A673 (cell line): Measurements from ENCODE around the gene FAM120A. TPM values are rescaled to one million over a fixed set of nuclear protein-coding genes. Genes with fewer than 3 reads are reported as not detected.
A peak's percentile ranks its signal among the peaks of the same experiment; 100 is the strongest.

ENCODE experiments used
- BruUV-seq: library from RNA; stranded (reverse); fragments of 400-500 nt; replicated peaks from 2 replicates; lab custom pipeline; 2021; lab: Mats Ljungman, UMichigan
- CTCF ChIA-PET: fragments of 300-600 bp; sonication (Branson Sonifier 250); formaldehyde crosslinking; loops from one replicate; lab custom pipeline; 2022; ENCODE audit warnings: antibody characterized with exemption; lab: Charles Lee
- POLR2A ChIA-PET: fragments of 300-600 bp; sonication (Branson Sonifier 250); formaldehyde crosslinking; loops from one replicate; lab custom pipeline; 2022; ENCODE audit warnings: antibody characterized with exemption; ENCODE audit not compliant: low non-redundant PET; lab: Charles Lee
- DNase-seq: peaks from one replicate; pipeline ENCODE4 v3.0.0-alpha.2; 2015; ENCODE audit warnings: low spot score
- H3K27ac ChIP-seq: fragments of 200-600 bp; sonication (generic); 2 replicates; pipeline ENCODE4 v1.5.1; 2016; ENCODE audit warnings: mixed run types, low read depth, mild to moderate bottlenecking, mixed read lengths, antibody characterized with exemption, low read length; ENCODE audit not compliant: poor library complexity, severe bottlenecking
- H3K27me3 ChIP-seq: fragments of 200-600 bp; sonication (generic); replicated peaks from 2 replicates; pipeline ENCODE4 v1.6.1; 2017; ENCODE audit warnings: mixed run types, low read depth, mild to moderate bottlenecking, mixed read lengths, antibody characterized with exemption, low read length; ENCODE audit not compliant: insufficient read depth, poor library complexity
- H3K36me3 ChIP-seq: fragments of 200-600 bp; sonication (generic); 2 replicates; pipeline ENCODE4 v1.6.1; 2016; ENCODE audit warnings: mixed run types, mild to moderate bottlenecking, mixed read lengths, antibody characterized with exemption, low read length; ENCODE audit not compliant: insufficient read depth, poor library complexity, severe bottlenecking
- H3K4me1 ChIP-seq: fragments of 200-600 bp; sonication (generic); 2 replicates; pipeline ENCODE4 v1.6.1; 2017; ENCODE audit warnings: mixed run types, mild to moderate bottlenecking, mixed read lengths, antibody characterized with exemption, low read length; ENCODE audit not compliant: insufficient read depth, poor library complexity, severe bottlenecking
- H3K4me3 ChIP-seq: fragments of 200-600 bp; sonication (generic); 2 replicates; pipeline ENCODE4 v1.5.1; 2016; ENCODE audit warnings: low read depth, mixed run types, mild to moderate bottlenecking, mixed read lengths, low read length; ENCODE audit not compliant: poor library complexity, severe bottlenecking
- H3K9me3 ChIP-seq: fragments of 200-600 bp; sonication (generic); 2 replicates; pipeline ENCODE4 v1.6.1; 2016; ENCODE audit warnings: mixed run types, low read depth, mild to moderate bottlenecking, mixed read lengths, antibody characterized with exemption, low read length; ENCODE audit not compliant: poor library complexity, severe bottlenecking
- EZH2 ChIP-seq: fragments of 200-600 bp; sonication (generic); IDR thresholded peaks from 2 replicates; pipeline ENCODE4 v1.6.1; 2017; ENCODE audit warnings: borderline replicate concordance, low read depth, mild to moderate bottlenecking, mixed read lengths, antibody characterized with exemption, low read length; ENCODE audit not compliant: poor library complexity, severe bottlenecking
- intact Hi-C: fragments of 100-400 bp; cut with micrococcal nuclease; formaldehyde crosslinking; loops from one replicate; pipeline ENCODE4 v1.10.0; 2022; ENCODE audit not compliant: unreplicated experiment
- total RNA-seq: library from RNA; stranded (reverse); gene quantifications from 2 replicates; pipeline ENCODE4 v1.2.3, GENCODE V29; 2021
- TF ChIP-seq, protein P1 (sequence below): fragments of 300-800, 200-600 bp; sonication (generic); conservative IDR thresholded peaks from 2 replicates; pipeline ENCODE4 v1.5.1; 2017; ENCODE audit warnings: low read depth, mild to moderate bottlenecking, antibody characterized with exemption, low read length, moderate library complexity, mixed read lengths

FAM120A gene
- total RNA-seq, 1 experiment from 2014 or later = 91.0 TPM

DNA sequence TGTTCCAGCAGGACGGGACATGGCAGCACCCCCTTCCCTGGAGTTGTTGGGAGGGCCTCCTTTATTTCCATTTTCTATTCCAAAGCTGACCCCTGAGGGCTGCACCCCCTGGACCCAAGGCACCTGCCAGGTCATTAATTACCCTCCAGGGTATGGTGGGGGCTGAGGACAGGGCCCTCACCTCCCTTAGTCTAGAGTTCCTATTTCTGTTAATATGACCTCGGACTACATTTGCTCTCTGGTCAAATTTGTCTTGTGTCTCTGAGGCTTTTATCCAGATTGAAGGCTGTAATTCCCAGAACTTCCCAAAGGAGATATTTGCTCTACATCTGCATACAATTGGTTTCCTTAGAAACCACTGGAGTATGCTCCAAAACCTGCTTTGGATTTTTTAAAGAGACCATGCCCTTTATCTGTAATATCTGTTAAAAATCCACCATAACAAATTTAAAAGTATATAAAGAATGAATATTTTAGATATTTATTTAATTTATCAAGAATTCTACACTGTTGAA lies 141.7 kb downstream of the FAM120A start:
- peaks cover 6% of the 10 kb centered on the region for H3K4me1 ChIP-seq
- CTCF ChIA-PET = no interaction called here

DNA sequence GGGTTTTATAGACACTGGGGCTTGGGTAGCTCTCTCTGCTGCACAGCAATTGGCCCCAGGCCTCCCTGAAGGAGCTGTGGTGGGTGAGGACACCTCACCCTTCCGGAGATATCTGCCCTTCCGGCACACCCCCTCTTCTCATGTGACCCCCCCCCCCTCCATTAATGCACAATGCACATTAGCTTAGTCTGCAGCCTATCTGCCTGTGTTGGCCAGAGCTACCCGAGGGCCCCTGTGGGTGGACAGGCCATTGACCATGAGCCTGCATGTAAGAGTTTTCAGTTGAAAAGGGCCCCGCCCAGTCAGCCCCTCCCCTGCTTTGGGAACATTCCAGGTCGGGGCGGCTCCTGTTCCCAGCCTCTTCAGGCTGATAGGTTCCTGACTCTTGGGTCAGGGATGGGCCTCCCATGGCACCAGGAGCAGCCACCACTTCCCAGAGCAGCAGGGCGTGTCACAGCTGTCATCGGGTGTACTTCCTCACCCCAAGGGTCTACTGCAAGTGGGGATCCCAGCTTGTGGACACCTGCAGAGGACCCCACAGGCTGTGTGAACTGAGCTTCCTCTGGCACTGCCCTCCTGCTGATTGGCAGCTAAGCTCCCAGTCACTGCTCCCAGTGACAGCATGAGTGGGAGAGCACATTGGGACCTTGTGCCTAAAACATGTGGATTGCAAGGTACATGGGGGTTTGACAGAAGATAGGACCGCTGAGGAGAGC lies 142.7 kb downstream of the FAM120A start:
- peak; percentile 12 for DNase-seq
- Histone ChIP-seq H3K4me1 (peaks cover 6% of the 10 kb centered on the region), H3K27ac (peak overlapping the region; percentile 1), H3K27me3 (no peaks in the 10 kb centered on the region), H3K4me3 (no peak overlapping the region), H3K36me3 (no peaks in the 10 kb centered on the region), H3K9me3 (no peaks in the 10 kb centered on the region)
- BruUV-seq = no TSS peak
- CTCF ChIA-PET = no interaction called here
- POLR2A ChIA-PET = interaction anchor here (0.6 kb wide), 1 partner anchor 513 kb away, joined by 3 read pairs; no protein-coding TSS in a partner anchor
- TF ChIP-seq, protein P1, sequence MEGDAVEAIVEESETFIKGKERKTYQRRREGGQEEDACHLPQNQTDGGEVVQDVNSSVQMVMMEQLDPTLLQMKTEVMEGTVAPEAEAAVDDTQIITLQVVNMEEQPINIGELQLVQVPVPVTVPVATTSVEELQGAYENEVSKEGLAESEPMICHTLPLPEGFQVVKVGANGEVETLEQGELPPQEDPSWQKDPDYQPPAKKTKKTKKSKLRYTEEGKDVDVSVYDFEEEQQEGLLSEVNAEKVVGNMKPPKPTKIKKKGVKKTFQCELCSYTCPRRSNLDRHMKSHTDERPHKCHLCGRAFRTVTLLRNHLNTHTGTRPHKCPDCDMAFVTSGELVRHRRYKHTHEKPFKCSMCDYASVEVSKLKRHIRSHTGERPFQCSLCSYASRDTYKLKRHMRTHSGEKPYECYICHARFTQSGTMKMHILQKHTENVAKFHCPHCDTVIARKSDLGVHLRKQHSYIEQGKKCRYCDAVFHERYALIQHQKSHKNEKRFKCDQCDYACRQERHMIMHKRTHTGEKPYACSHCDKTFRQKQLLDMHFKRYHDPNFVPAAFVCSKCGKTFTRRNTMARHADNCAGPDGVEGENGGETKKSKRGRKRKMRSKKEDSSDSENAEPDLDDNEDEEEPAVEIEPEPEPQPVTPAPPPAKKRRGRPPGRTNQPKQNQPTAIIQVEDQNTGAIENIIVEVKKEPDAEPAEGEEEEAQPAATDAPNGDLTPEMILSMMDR = no peak
- no peak for TF ChIP-seq EZH2
- intact Hi-C loops = no loop called here

More for the DNA sequence above, 141.7 kb downstream of the FAM120A start:
- intact Hi-C loops = no loop called here
- Histone ChIP-seq H3K4me3 (no peak overlapping the region), H3K9me3 (no peaks in the 10 kb centered on the region), H3K27me3 (no peaks in the 10 kb centered on the region), H3K27ac (no peak overlapping the region), H3K36me3 (no peaks in the 10 kb centered on the region)
- no peak for DNase-seq
- POLR2A ChIA-PET = no interaction called here
- TF ChIP-seq, protein P1 = no peak
- TF ChIP-seq EZH2 = no peak
- TSS peak; percentile 25 for BruUV-seq

DNA sequence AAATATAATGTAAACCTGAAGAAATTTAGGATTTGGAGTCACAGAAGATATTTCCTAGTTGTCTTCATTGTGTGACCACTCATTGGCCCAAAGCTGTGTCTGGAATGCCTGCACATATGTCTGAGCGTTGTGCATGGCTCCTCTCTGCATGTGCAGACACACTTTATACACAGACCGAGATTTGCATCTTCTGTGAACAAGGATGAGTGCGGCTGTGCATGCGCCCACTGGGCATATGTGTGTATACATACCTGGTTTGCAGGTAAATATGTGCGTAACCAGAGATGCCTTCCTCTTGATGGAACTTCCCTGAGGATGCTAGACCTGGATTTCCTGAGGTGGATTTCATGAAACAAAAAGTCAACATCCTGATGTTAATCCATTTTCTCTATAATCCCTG lies 144.0 kb downstream of the FAM120A start:
- no peaks in the 10 kb centered on the region for H3K36me3 ChIP-seq
- no peaks in the 10 kb centered on the region for H3K27me3 ChIP-seq
- intact Hi-C loops = no loop called here
- H3K27ac ChIP-seq = no peak overlapping the region
- no peak for DNase-seq
- no peak overlapping the region for H3K4me3 ChIP-seq
- no TSS peak for BruUV-seq
- ChIA-PET CTCF (no interaction called here), POLR2A (no interaction called here)
- peaks cover 15% of the 10 kb centered on the region for H3K4me1 ChIP-seq
- no peaks in the 10 kb centered on the region for H3K9me3 ChIP-seq
- TF ChIP-seq EZH2 = no peak
- TF ChIP-seq, protein P1 = no peak
